HCT116 (cell line): Measurements from ENCODE around the gene MAOB. TPM values are rescaled to one million over a fixed set of nuclear protein-coding genes. Genes with fewer than 3 reads are reported as not detected.
"Not testable (repeated sequence)": the region's sequence is repeated elsewhere in the genome, so short reads cannot be mapped to it uniquely, and the experiment has no call there.

Experiments used
- ATAC-seq: fragments of 200-7000 bp; cut with Tn5 transposase; 2 replicates; pipeline ENCODE4 v1.9.1; 2020; ENCODE audit warnings: mild to moderate bottlenecking, moderate library complexity
- BruUV-seq: library from RNA; stranded (reverse); fragments of 400-500 nt; replicated peaks from 2 replicates; lab custom pipeline; 2021; lab: Mats Ljungman, UMichigan
- CTCF ChIA-PET: fragments of 300-600 bp; sonication (Branson Sonifier 250); formaldehyde crosslinking; loops from one replicate; lab custom pipeline; 2021; ENCODE audit warnings: antibody characterized with exemption; lab: Charles Lee
- POLR2A ChIA-PET: fragments of 300-600, 350-600 bp; sonication (Branson Sonifier 250); formaldehyde crosslinking; loops from one replicate; lab custom pipeline; 2021; ENCODE audit warnings: antibody characterized with exemption; lab: Charles Lee
- RAD21 ChIA-PET, 2 experiments: fragments of 300-600 bp; sonication (Branson Sonifier 250); formaldehyde crosslinking; loops; one replicate each; lab custom pipeline; 2023; ENCODE audit warnings: low total read pairs in 2 of 2; ENCODE audit not compliant: uncharacterized antibody in 2 of 2, unreplicated experiment in 2 of 2, low non-redundant PET in 1 of 2; lab: Charles Lee
- DNase-seq: peaks from one replicate; pipeline ENCODE4 v3.0.0-alpha.2; 2010; ENCODE audit warnings: low read depth, low spot score
- H2AFZ ChIP-seq: fragments of 200-600 bp; shearing (Covaris generic), sonication (generic); 2 replicates; pipeline ENCODE4 v1.6.1; 2017; ENCODE audit warnings: low read depth, mixed run types, mixed read lengths, antibody characterized with exemption, low read length; ENCODE audit not compliant: poor library complexity, severe bottlenecking
- H3K27ac ChIP-seq: 2 replicates; pipeline ENCODE4 v1.5.1; 2012; ENCODE audit warnings: low read depth, low read length
- H3K27me3 ChIP-seq: fragments of 200-600 bp; sonication (generic); 2 replicates; pipeline ENCODE4 v1.6.1; 2016; ENCODE audit warnings: mixed run types, low read length, mixed read lengths; ENCODE audit not compliant: insufficient read depth
- H3K36me3 ChIP-seq, 2 experiments: fragments of 200-500 bp in 1 of 2; fragments of 200-600 bp in 1 of 2; sonication (Bioruptor generic) in 1 of 2; sonication (generic) in 1 of 2; 2 replicates each; pipeline versions ENCODE4 v1.5.1 to v1.6.1; 2014 to 2016; ENCODE audit warnings: low read length in 2 of 2, inconsistent platforms in 1 of 2, mixed read lengths in 1 of 2, mixed run types in 1 of 2; ENCODE audit not compliant: insufficient read depth in 2 of 2, control insufficient read depth in 1 of 2
- H3K4me1 ChIP-seq, 2 experiments: fragments of 200-600 bp in 1 of 2; sonication (generic) in 1 of 2; 2 replicates each; pipeline versions ENCODE4 v1.5.1 to v1.6.1; 2012 to 2017; ENCODE audit warnings: low read length in 2 of 2, inconsistent platforms in 1 of 2, mild to moderate bottlenecking in 1 of 2, mixed read lengths in 1 of 2, mixed run types in 1 of 2, moderate library complexity in 1 of 2; ENCODE audit not compliant: insufficient read depth in 2 of 2, control insufficient read depth in 1 of 2
- H3K4me2 ChIP-seq: fragments of 200-600 bp; sonication (generic); 2 replicates; pipeline ENCODE4 v1.6.1; 2017; ENCODE audit warnings: mixed run types, low read length, mixed read lengths
- H3K4me3 ChIP-seq, 2 experiments: fragments of 200-600 bp in 1 of 2; sonication (generic) in 1 of 2; replicated peaks in 1 of 2; 2 replicates each; pipeline ENCODE4 v1.5.1; 2011 to 2016; ENCODE audit warnings: low read length in 2 of 2, control low read depth in 1 of 2, low read depth in 1 of 2, mild to moderate bottlenecking in 1 of 2, mixed read lengths in 1 of 2, mixed run types in 1 of 2
- H3K79me2 ChIP-seq: fragments of 200-600 bp; sonication (generic); 2 replicates; pipeline ENCODE4 v1.6.1; 2017; ENCODE audit warnings: mild to moderate bottlenecking, mixed run types, low read length, moderate library complexity, mixed read lengths; ENCODE audit not compliant: insufficient read depth
- H3K9ac ChIP-seq: fragments of 200-600 bp; sonication (generic); 2 replicates; pipeline ENCODE4 v1.6.1; 2016; ENCODE audit warnings: low read length, mixed read lengths
- H3K9me2 ChIP-seq: fragments of 200-600 bp; sonication (generic), shearing (Covaris generic); 2 replicates; pipeline ENCODE4 v1.6.1; 2017; ENCODE audit warnings: mixed run types, mild to moderate bottlenecking, moderate library complexity; ENCODE audit not compliant: insufficient read depth
- H3K9me3 ChIP-seq, 2 experiments: fragments of 200-500 bp in 1 of 2; fragments of 200-600 bp in 1 of 2; sonication (Bioruptor generic) in 1 of 2; sonication (generic) in 1 of 2; 2 replicates each; pipeline ENCODE4 v1.6.1; 2014 to 2017; ENCODE audit warnings: low read length in 2 of 2, mixed read lengths in 2 of 2, inconsistent platforms in 1 of 2, low read depth in 1 of 2, mild to moderate bottlenecking in 1 of 2, mixed run types in 1 of 2, moderate library complexity in 1 of 2; ENCODE audit not compliant: control insufficient read depth in 1 of 2, insufficient read depth in 1 of 2
- H4K20me1 ChIP-seq: fragments of 200-600 bp; sonication (generic), shearing (Covaris generic); 2 replicates; pipeline ENCODE4 v1.6.1; 2017; ENCODE audit warnings: mixed run types, mild to moderate bottlenecking, moderate library complexity; ENCODE audit not compliant: insufficient read depth
- MAX ChIP-seq: IDR thresholded peaks from 2 replicates; pipeline ENCODE4 v1.6.1; 2012
- SP1 ChIP-seq: IDR thresholded peaks from 2 replicates; pipeline ENCODE4 v1.6.1; 2012; ENCODE audit warnings: low read depth
- ZFX ChIP-seq: fragments of 450-650 bp; IDR thresholded peaks from 2 replicates; pipeline ENCODE4 v1.6.1; 2017
- ZNF274 ChIP-seq: fragments of 200-500 bp; sonication (Bioruptor generic); IDR thresholded peaks from 2 replicates; pipeline ENCODE4 v1.6.1; 2014; ENCODE audit warnings: mild to moderate bottlenecking, low read depth, low read length, inconsistent platforms
- intact Hi-C: fragments of 100-400 bp; cut with micrococcal nuclease; formaldehyde crosslinking; loops from 2 replicates; pipeline ENCODE4 v1.10.0; 2022
- total RNA-seq: library from RNA; stranded (reverse); gene quantifications from one replicate; pipeline ENCODE4 v1.2.1, GENCODE V29; 2021; ENCODE audit not compliant: unreplicated experiment

Gene MAOB
- total RNA-seq, 1 experiment from 2014 or later, result 28.2 TPM

- no peak for TF ChIP-seq MAX
- no peak for TF ChIP-seq SP1
- no peak for TF ChIP-seq ZFX
- TF ChIP-seq ZNF274, result no peak
Measured at GRCh38 chrX:43728002-43728401, 154.2 kb downstream of the MAOB start (continued).

- H3K27ac ChIP-seq, H3K9me3 ChIP-seq, H3K79me2 ChIP-seq, intact Hi-C loops, H3K4me3 ChIP-seq, H4K20me1 ChIP-seq, DNase-seq, POLR2A ChIA-PET, H3K9ac ChIP-seq, CTCF ChIA-PET, BruUV-seq, RAD21 ChIA-PET, ATAC-seq, H3K36me3 ChIP-seq, H2AFZ ChIP-seq, H3K4me1 ChIP-seq, H3K27me3 ChIP-seq, H3K9me2 ChIP-seq, H3K4me2 ChIP-seq: not testable (repeated sequence)
Measured at GRCh38 chrX:43727254-43727653, 155.0 kb downstream of the MAOB start.

- BruUV-seq, DNase-seq, H3K79me2 ChIP-seq, H3K9me3 ChIP-seq, H3K9me2 ChIP-seq, H3K4me2 ChIP-seq, H3K4me1 ChIP-seq, POLR2A ChIA-PET, H2AFZ ChIP-seq, intact Hi-C loops, RAD21 ChIA-PET, H3K27me3 ChIP-seq, H3K4me3 ChIP-seq, H3K27ac ChIP-seq, H3K36me3 ChIP-seq, H4K20me1 ChIP-seq, CTCF ChIA-PET, ATAC-seq, H3K9ac ChIP-seq: not testable (repeated sequence)
Measured at GRCh38 chrX:43725227-43725626, 157.0 kb downstream of the MAOB start.
